H1 (cell line): ENCODE data around the gene NOLC1. TPM values are rescaled to one million over a fixed set of nuclear protein-coding genes. Genes with fewer than 3 reads are reported as not detected.

Experiments used
- CTCF ChIA-PET: fragments of 300-600 bp; sonication (Branson Sonifier 250); formaldehyde crosslinking; loops from one replicate; lab custom pipeline; 2021; ENCODE audit not compliant: partially characterized antibody; lab: Charles Lee
- POLR2A ChIA-PET: fragments of 300-600 bp; sonication (Branson Sonifier 250); formaldehyde crosslinking; loops from one replicate; lab custom pipeline; 2021; ENCODE audit warnings: inconsistent platforms; ENCODE audit not compliant: partially characterized antibody; lab: Charles Lee
- DNase-seq, 2 experiments: peaks; one replicate each; pipeline versions ENCODE4 v3.0.0 to v3.0.0-alpha.2; 2010 to 2022; ENCODE audit warnings: low spot score in 2 of 2, low read depth in 1 of 2, mixed read lengths in 1 of 2
- FAIRE-seq: peaks from 2 replicates; lab custom pipeline; 2011; peaks lifted over from hg19 to GRCh38; lab: Jason Lieb, UNC
- H2AFZ ChIP-seq: 2 replicates; pipeline ENCODE4 v1.8.1; 2012; ENCODE audit warnings: low read length, inconsistent platforms
- H2AK5ac ChIP-seq: 2 replicates; pipeline ENCODE4 v1.6.1; 2013; ENCODE audit warnings: low read depth, low read length
- H2BK120ac ChIP-seq: replicated peaks from 2 replicates; pipeline ENCODE3; 2013; ENCODE audit warnings: low read depth, low read length, inconsistent platforms
- H2BK12ac ChIP-seq: 2 replicates; pipeline ENCODE4 v1.6.1; 2013; ENCODE audit warnings: low read depth, low read length
- H2BK15ac ChIP-seq: 2 replicates; pipeline ENCODE4 v1.6.1; 2013; ENCODE audit warnings: low read length
- H2BK20ac ChIP-seq: 2 replicates; pipeline ENCODE4 v1.6.1; 2013; ENCODE audit warnings: low read length
- H2BK5ac ChIP-seq: 2 replicates; pipeline ENCODE4 v1.6.1; 2013; ENCODE audit warnings: low read depth, low read length
- H3K14ac ChIP-seq: 2 replicates; pipeline ENCODE4 v1.6.1; 2013; ENCODE audit warnings: inconsistent platforms; ENCODE audit not compliant: insufficient read length
- H3K18ac ChIP-seq: 2 replicates; pipeline ENCODE4 v1.6.1; 2013; ENCODE audit warnings: low read length; ENCODE audit errors: extremely low read depth
- H3K23ac ChIP-seq: 2 replicates; pipeline ENCODE4 v1.6.1; 2013; ENCODE audit warnings: inconsistent platforms; ENCODE audit not compliant: insufficient read length
- H3K23me2 ChIP-seq: 2 replicates; pipeline ENCODE4 v1.6.1; 2013; ENCODE audit warnings: low read depth, low read length
- H3K27ac ChIP-seq: 2 replicates; pipeline ENCODE4 v1.6.1; 2011; ENCODE audit warnings: low read depth, low read length, inconsistent platforms
- H3K27me3 ChIP-seq, 4 experiments: replicated peaks in 1 of 4; 1 replicate in 1 of 4; 2 replicates in 3 of 4; pipeline versions ENCODE4 v1.6.1 to v1.8.1; 2011 to 2013; ENCODE audit warnings: low read length in 3 of 4, mild to moderate bottlenecking in 3 of 4, inconsistent platforms in 2 of 4, mixed read lengths in 2 of 4, moderate library complexity in 1 of 4; ENCODE audit not compliant: control insufficient read depth in 3 of 4, insufficient read depth in 3 of 4; ENCODE audit errors: extremely low read depth in 1 of 4
- H3K36me3 ChIP-seq, 4 experiments: 2 replicates each; pipeline versions ENCODE4 v1.6.1 to v1.8.1; 2011 to 2013; ENCODE audit warnings: mild to moderate bottlenecking in 4 of 4, low read length in 3 of 4, moderate library complexity in 2 of 4, control low read depth in 1 of 4, inconsistent platforms in 1 of 4; ENCODE audit not compliant: insufficient read depth in 4 of 4, control insufficient read depth in 2 of 4
- H3K4ac ChIP-seq: replicated peaks from 2 replicates; pipeline ENCODE3; 2013; ENCODE audit warnings: low read length, low read depth, mixed read lengths, inconsistent platforms; ENCODE audit not compliant: insufficient read length
- H3K4me1 ChIP-seq, 4 experiments: replicated peaks in 1 of 4; 1 replicate in 1 of 4; 2 replicates in 3 of 4; pipeline versions ENCODE4 v1.6.1 to v1.8.1; 2011 to 2013; ENCODE audit warnings: low read length in 3 of 4, inconsistent platforms in 2 of 4, mixed read lengths in 1 of 4; ENCODE audit not compliant: insufficient read depth in 4 of 4, control insufficient read depth in 3 of 4
- H3K4me2 ChIP-seq, 2 experiments: 2 replicates each; pipeline versions ENCODE4 v1.6.1 to v1.8.1; 2011 to 2013; ENCODE audit warnings: low read depth in 2 of 2, low read length in 2 of 2, control low read depth in 1 of 2, inconsistent platforms in 1 of 2, mild to moderate bottlenecking in 1 of 2; ENCODE audit not compliant: insufficient read depth in 1 of 2
- H3K4me3 ChIP-seq, 4 experiments: fragments of 200-600, 300-600 bp in 1 of 4; sonication (generic), shearing (Covaris generic), sonication (Bioruptor Twin) in 1 of 4; 2 replicates each; pipeline versions ENCODE4 v1.5.1 to v1.8.1; 2011 to 2016; ENCODE audit warnings: low read length in 4 of 4, low read depth in 3 of 4, control low read depth in 2 of 4, inconsistent platforms in 2 of 4, mild to moderate bottlenecking in 2 of 4, mixed read lengths in 1 of 4, moderate library complexity in 1 of 4; ENCODE audit not compliant: insufficient read depth in 2 of 4; ENCODE audit errors: extremely low read depth in 1 of 4
- H3K56ac ChIP-seq: replicated peaks from 2 replicates; pipeline ENCODE3; 2013; ENCODE audit warnings: low read depth, mild to moderate bottlenecking, mixed read lengths, low read length, inconsistent platforms; ENCODE audit not compliant: insufficient read length
- H3K79me1 ChIP-seq: 2 replicates; pipeline ENCODE4 v1.6.1; 2013; ENCODE audit warnings: low read depth, low read length, control low read depth
- H3K79me2 ChIP-seq, 2 experiments: 2 replicates each; pipeline versions ENCODE4 v1.6.1 to v1.8.1; 2012 to 2013; ENCODE audit warnings: low read length in 2 of 2, mild to moderate bottlenecking in 2 of 2, inconsistent platforms in 1 of 2; ENCODE audit not compliant: insufficient read depth in 2 of 2, control insufficient read depth in 1 of 2
- H3K9ac ChIP-seq, 4 experiments: replicated peaks in 1 of 4; 1 replicate in 1 of 4; 2 replicates in 3 of 4; pipeline versions ENCODE4 v1.6.1 to v1.8.1; 2011 to 2013; ENCODE audit warnings: low read depth in 3 of 4, low read length in 3 of 4, control low read depth in 2 of 4, mild to moderate bottlenecking in 2 of 4, moderate library complexity in 2 of 4, inconsistent platforms in 1 of 4; ENCODE audit errors: extremely low read depth in 1 of 4
- H3K9me3 ChIP-seq, 2 experiments: 2 replicates each; pipeline versions ENCODE4 v1.6.1 to v1.8.1; 2012 to 2013; ENCODE audit warnings: mild to moderate bottlenecking in 2 of 2, moderate library complexity in 2 of 2, control low read depth in 1 of 2, inconsistent platforms in 1 of 2, low read depth in 1 of 2, low read length in 1 of 2, mixed read lengths in 1 of 2; ENCODE audit not compliant: insufficient read depth in 2 of 2
- H4K20me1 ChIP-seq, 2 experiments: replicated peaks in 1 of 2; 2 replicates each; pipeline versions ENCODE3 to v1.8.1; 2011 to 2013; ENCODE audit warnings: inconsistent platforms in 2 of 2, low read length in 2 of 2, mild to moderate bottlenecking in 1 of 2; ENCODE audit not compliant: insufficient read depth in 2 of 2, control insufficient read depth in 1 of 2
- H4K5ac ChIP-seq: 2 replicates; pipeline ENCODE4 v1.6.1; 2013; ENCODE audit warnings: low read length, low read depth, mixed read lengths, inconsistent platforms; ENCODE audit not compliant: insufficient read length
- H4K8ac ChIP-seq: 2 replicates; pipeline ENCODE4 v1.8.0; 2013; ENCODE audit warnings: mild to moderate bottlenecking, moderate library complexity, low read length, inconsistent platforms; ENCODE audit not compliant: insufficient read depth; ENCODE audit errors: extremely low read depth
- H4K91ac ChIP-seq: replicated peaks from 2 replicates; pipeline ENCODE3; 2013; ENCODE audit warnings: low read length, mixed read lengths, inconsistent platforms; ENCODE audit not compliant: insufficient read length
- JUN ChIP-seq: IDR thresholded peaks from 2 replicates; pipeline ENCODE4 v1.6.1; 2011; ENCODE audit warnings: low read depth, mild to moderate bottlenecking, improper control_type of control experiment, low read length
- NANOG ChIP-seq: IDR thresholded peaks from 2 replicates; pipeline ENCODE4 v1.6.1; 2011; ENCODE audit warnings: low read length, low read depth, mild to moderate bottlenecking, inconsistent platforms; ENCODE audit not compliant: insufficient read depth, poor library complexity, severe bottlenecking
- WGBS, 2 experiments: shearing (Covaris generic) in 1 of 2; methylation state at CpG; one replicate each; pipeline versions ENCODE4 v1.1.6 to v1.1.7; 2013 to 2015; ENCODE audit warnings: low lambda C conversion rate in 2 of 2, mixed read lengths in 2 of 2, inconsistent platforms in 1 of 2, low coverage in 1 of 2, missing lambda C conversion rate in 1 of 2; ENCODE audit not compliant: insufficient replicate concordance in 2 of 2, insufficient coverage in 1 of 2, insufficient read length in 1 of 2; ENCODE audit errors: extremely low coverage in 1 of 2, missing lambda C conversion rate in 1 of 2; 5-methylcytosine and 5-hydroxymethylcytosine counted together
- polyA plus RNA-seq, 7 experiments: library from polyadenylated mRNA; depleted of rRNA in 3 of 7; stranded (reverse) in 5 of 7; unstranded in 2 of 7; fragments of >200 nt in 5 of 7; fragments of 200-250 nt in 2 of 7; gene quantifications; 1 replicate in 5 of 7; 2 replicates in 1 of 7; 4 replicates in 1 of 7; pipeline versions ENCODE4 v1.2.1 to v1.2.3, GENCODE V29; 2011 to 2013; ENCODE audit warnings: missing spikeins in 2 of 7, mixed read lengths in 2 of 7
- total RNA-seq: library from RNA; stranded (reverse); fragmentation: NEBNext Ultra II Directional; extraction: Animal tissue kit (Norgen Biotek cat#: 25700); gene quantifications from 2 replicates; pipeline ENCODE4 v1.2.1, GENCODE V29; 2021

NOLC1 gene
- total and polyA plus RNA-seq, 2 of the 8 experiments (the other 6 are each of a cell fraction or from before 2014, with no cell fraction given) = 86.3 to 191 TPM

- no peak overlapping the region for H3K56ac ChIP-seq
- no peak overlapping the region for H2AK5ac ChIP-seq
- no peak overlapping the region for H2BK12ac ChIP-seq
- H3K27ac ChIP-seq = no peak overlapping the region
- H3K36me3 ChIP-seq = no peaks in the 10 kb centered on the region
- FAIRE-seq = no peak
- no peaks in the 10 kb centered on the region for H4K20me1 ChIP-seq
- no peak overlapping the region for H3K4me3 ChIP-seq
- WGBS, 2 experiments = 86% methylated on average over 2 of the region's 2 CpGs; no CpG with 5 or more reads in 1 of the 2 experiments
- H3K9ac ChIP-seq = no peak overlapping the region
- H3K79me1 ChIP-seq = no peaks in the 10 kb centered on the region
- H4K91ac ChIP-seq = no peak overlapping the region
- H3K79me2 ChIP-seq = no peaks in the 10 kb centered on the region
- no peaks in the 10 kb centered on the region for H3K23me2 ChIP-seq
- DNase-seq = no peak
- H3K4me2 ChIP-seq = no peak overlapping the region
- no peak overlapping the region for H2BK5ac ChIP-seq
- ChIA-PET POLR2A (no interaction called here), CTCF (interaction anchor here (0.9 to 1.4 kb wide), 3 partner anchors 14 to 47 kb away, joined by 3 to 4 read pairs (median 3); no protein-coding TSS in a partner anchor)
- peaks cover 13 to 16% of the 10 kb centered on the region in 2 experiments; a peak in 3 of 4 replicates for H3K9me3 ChIP-seq
- H2AFZ ChIP-seq = no peak overlapping the region
- H4K8ac ChIP-seq = no peak overlapping the region
- H3K23ac ChIP-seq = no peak overlapping the region
- no peak overlapping the region for H2BK20ac ChIP-seq
- H2BK120ac ChIP-seq = no peak overlapping the region
- H2BK15ac ChIP-seq = no peak overlapping the region
- H3K18ac ChIP-seq = no peak overlapping the region
- no peak overlapping the region for H4K5ac ChIP-seq
- H3K4me1 ChIP-seq = no peaks in the 10 kb centered on the region
- no peak overlapping the region for H3K14ac ChIP-seq
- H3K4ac ChIP-seq = no peak overlapping the region
- no peaks in the 10 kb centered on the region for H3K27me3 ChIP-seq
- TF ChIP-seq NANOG (no peak), JUN (no peak)
Observed at GRCh38 chr10:102184606-102185005, 32.4 kb downstream of the NOLC1 start.
